Measurements from ENCODE around the gene ANKMY1.

GRCh38 chr2:240539906-240540305 is 17.9 kb downstream of the ANKMY1 start:
- TF ChIP-seq EZH2phosphoT487 (IDR thresholded peaks at IDR 0.05; ENCODE audit: insufficient read depth, low read depth) = no peak
- no peak for TF ChIP-seq EZH2 (IDR thresholded peaks at IDR 0.05; ENCODE audit: insufficient read depth, poor library complexity, severe bottlenecking)
